ENCODE measurements around the gene PLXNA2.

GRCh38 chr1:208054911-208055379 is 189.2 kb downstream of the PLXNA2 start:
- TF ChIP-seq CTCF (IDR thresholded peaks at IDR 0.05) = no peak
- TF ChIP-seq EP300 (IDR thresholded peaks at IDR 0.05) = no peak
- no peak for TF ChIP-seq POLR2A (IDR thresholded peaks at IDR 0.05)
